NCI-H1436 (cell line): Measurements from ENCODE around the gene FIGN.

Experiments used
- DNase-seq: peaks from one replicate; lab custom pipeline; 2025; lab: John Stamatoyannopoulos, UW

FIGN gene

DNA sequence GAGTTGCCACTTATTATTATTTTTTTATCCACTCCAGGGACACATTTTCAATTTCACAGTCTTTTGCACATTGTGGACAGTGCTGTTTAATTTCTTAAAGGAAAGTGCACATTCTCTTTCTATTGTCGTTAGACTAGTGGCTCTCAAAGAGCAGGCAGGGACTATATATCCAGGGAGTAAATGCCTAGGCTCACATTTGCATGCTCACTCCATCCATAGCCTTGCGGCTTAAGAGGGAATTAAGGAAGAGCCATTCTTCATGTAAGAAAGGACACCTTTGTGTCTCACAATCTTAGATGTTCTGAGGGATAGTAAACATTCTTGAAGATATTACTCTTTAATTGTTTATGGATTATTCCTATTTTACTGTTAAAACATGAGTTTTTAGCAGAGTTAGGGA, 70.8 kb downstream of the FIGN start:
- no peak for DNase-seq

DNA sequence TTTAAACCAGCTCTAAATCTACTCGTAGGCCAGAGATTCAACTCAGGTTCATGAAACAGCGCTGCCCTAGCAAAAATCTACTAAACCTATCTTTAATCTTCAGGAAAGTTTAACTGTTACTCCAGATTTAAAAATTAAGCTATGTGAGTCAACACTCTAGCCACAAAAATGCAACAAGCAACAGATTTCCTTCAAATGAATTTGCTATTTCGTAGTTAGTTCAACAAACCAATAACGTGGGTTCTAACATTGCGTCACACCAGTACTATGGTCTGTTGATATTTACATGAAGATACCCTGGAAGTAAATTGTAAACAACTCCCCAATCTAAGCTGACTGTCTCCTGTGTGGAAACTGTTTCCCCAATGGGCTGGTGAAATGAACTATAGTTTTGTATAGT, 71.2 kb downstream of the FIGN start:
- no peak for DNase-seq

DNA sequence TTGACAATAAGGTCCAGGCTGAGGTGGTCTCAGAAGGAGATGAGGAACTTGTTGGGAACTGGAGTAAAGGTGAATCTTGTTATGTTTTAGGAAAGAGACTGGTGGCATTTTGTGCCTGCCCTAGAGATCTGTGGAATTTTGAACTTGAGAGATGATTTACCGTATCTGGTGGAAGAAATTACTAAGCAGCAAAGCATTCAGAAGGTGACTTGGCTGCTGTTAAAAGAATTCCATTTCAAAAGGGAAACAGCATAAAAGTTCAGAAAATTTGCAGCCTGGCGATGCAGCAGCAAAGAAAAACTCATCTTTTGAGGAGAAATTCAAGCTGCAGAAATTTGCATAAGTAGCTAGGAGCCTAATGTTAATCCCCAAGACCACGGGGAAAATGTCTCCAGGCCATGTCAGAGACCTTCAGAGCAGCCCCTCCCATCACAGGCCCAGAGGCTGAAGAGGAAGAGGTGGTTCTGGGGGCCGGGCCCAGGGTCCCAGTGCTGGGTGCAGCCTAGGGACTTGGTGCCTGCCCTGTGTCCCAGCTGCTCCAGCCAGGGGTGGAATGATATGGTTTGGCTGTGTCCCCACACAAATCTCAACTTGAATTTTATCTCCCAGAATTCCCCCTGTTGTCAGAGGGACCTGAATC, 73.5 kb downstream of the FIGN start:
- no peak for DNase-seq

DNA sequence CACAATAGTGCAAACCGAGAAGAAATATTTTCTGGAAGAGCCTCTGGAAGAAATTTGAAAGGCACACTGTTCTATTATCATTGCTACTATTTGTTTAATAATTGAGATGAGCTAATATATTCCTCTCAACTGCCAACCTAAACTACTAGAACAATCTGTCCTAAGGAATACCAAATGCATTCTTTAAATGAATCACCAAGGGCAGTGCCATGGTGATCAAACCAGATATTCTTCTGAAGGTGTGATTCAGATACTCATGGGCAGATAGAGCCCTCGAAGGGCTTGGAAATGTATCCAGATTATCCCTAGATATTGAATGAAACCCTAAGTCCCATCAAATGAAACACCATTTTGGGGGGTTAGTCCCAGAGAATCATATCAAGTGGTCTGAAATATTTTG, 76.6 kb downstream of the FIGN start:
- no peak for DNase-seq

DNA sequence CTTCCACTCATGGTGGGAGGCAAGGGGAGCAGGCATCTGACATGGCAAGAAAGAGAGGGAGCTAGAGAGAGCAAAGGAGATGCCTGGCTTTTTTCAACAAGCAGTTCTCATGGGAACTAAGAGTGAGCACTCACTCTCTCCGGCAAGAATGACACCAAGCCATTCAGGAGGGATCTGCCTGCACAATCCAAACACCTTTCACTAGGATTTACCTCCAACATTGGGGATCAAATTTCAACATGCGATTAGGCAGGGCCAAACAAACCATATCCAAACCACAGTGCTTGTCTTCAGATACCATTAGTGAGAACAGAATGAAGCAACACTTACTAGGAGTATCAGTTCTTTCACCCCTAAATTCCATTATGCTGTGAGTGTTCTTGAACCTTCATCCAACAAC, 77.3 kb downstream of the FIGN start:
- DNase-seq: no peak

DNA sequence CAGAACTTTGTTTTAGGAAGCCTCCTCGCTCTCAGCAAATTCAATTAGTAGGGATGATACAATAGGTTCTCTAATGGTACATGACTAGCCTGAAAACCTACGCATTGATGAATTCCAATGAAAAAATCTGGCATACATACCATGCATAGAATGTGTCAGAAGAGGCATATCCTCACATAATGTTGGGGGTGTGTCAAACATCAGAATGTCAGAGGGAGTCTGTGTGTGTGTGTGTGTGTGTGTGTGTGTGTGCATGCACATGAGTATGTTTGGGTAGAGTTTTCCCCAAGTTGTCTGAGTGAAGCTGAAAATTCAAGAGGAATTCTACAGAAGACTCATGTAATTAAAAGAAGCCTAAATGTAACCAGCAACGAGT, 78.5 kb downstream of the FIGN start:
- no peak for DNase-seq

DNA sequence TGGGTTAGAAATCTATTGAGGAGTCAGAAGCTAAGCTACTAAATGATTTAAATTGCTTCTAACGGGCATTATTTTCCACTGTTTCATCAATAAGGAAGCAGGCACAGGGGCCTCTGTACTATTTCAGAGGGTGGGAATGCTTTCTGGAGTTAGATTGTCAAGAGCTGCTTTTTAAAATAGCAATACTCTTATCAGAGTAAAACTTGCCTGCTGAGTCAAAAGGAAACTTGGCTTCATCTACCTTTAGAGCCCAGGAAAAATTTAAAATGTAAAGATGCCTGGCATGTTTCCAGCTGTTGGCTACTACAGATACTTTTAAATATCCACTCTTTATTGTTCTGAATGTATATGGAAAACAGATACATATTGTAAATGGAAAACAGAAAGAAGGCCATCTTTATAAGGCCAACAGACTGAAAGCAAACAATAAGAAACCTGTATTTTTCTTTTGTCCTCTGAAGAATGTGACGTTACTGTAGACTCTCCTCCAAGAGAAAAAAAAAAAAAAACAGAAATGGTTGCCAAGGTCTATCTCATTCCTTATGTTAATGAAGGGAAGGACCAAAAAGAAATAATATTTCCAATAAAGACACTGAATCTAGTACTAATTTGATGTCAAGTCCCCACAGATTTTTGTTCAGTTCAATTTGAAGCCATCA, 79.1 kb downstream of the FIGN start:
- DNase-seq: no peak

DNA sequence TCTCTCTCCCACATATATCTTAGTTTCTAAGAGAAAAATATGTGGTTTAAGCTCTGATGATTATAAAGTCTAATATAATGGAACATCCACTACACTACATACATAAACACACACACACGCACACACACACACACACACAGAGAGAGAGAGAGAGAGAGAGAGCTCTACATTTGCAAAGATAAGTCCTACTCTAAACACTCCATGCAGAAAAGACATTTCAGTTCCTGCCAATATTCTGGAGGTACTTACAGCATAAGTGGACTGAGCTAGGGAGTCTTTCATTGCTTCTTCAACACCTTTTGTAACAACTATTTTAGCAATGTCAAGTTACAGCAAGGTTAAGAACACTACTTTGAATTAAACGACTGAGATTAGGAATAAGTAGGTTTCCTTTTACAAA, 80.1 kb downstream of the FIGN start:
- no peak for DNase-seq

DNA sequence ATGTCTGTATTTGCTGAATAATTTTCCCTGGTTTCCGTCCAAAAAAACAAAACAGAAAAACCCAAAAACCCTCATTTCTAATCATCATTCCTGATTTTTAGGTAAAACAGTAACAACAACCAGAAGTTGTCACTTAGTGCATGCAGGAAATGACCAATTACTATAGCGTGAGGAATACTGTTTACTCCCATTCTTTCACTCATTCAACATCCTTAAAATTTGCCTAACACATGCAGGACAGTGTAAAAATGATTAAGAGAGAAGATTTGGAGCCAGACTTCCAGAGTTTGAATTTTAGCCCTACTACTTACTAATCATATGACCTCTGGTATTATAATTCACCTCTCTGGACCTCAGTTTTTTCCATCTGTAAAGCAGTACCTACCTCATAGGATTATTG, 83.1 kb downstream of the FIGN start:
- DNase-seq: no peak

DNA sequence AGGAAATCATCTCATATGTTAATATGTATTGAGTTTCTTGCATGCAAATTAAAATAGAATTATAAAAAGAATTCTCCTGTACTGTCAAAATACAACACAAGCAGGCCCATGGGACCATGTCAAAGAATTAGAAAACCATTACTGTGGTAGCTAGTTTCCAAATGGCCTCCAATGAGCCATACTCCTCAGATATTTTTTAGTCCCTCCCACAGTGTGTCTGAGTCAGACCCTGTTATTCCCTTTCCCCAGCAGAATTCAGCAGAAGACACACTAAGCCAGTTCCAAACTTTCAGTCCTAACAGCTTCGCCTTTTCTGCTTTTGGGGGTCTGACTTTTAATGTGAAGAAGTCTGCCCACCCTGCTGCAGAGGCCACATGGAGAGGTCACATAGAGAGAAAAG, 86.7 kb downstream of the FIGN start:
- no peak for DNase-seq

DNA sequence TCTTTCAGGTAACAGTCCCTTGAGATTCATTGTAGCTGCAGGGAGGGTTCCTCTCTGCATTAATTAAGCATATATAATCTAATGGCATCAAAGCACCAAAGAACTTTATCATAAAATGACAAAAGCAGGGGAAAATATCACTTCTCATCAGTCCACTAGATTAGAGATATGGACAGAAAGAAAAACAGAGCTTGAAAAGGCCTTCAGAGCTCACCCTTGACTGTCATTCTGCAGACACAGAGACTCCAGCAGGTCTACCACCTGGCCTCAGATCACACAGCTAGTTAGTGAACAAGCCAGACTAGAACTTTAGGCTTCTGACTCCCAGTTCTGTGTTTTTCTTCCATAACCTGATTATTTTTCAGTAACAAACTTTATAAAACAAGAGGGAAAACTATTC, 88.5 kb downstream of the FIGN start:
- DNase-seq: no peak

DNA sequence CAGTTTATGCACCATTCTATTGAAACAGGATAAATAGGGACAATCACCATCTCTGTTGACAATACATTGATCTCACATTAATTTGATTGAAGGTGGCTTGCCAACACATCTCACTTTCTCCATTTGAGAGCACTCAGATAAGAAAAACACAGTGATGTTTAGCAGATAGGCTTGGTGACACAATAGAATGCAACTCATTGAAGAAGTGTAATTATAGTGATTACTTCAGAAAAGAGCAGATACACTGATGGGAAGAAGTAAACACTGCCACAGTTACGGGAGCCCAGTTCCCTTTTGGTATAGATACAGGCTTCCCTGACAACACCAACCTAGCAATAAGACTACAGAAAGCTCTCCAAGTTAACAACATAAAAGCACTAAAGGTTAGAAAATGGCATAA, 89.1 kb downstream of the FIGN start:
- peak; percentile 93 for DNase-seq

DNA sequence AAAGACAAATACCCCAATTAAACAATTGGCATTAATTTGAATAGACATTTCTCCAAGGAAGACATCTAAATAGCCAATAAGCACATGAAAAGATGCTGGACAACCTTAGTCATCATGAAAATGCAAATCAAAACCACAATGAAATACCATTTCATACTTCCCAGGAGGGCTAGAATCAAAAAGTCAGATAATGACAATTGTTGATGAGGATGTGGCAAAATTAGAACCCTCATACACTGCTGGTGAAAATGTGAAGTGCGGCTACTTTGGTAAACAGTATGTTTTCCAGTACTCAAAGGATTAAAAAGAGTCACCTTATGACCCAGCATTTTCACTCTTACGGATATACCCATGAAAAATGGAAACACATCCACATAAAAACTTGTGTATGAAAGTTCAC, 91.6 kb downstream of the FIGN start:
- DNase-seq: no peak

DNA sequence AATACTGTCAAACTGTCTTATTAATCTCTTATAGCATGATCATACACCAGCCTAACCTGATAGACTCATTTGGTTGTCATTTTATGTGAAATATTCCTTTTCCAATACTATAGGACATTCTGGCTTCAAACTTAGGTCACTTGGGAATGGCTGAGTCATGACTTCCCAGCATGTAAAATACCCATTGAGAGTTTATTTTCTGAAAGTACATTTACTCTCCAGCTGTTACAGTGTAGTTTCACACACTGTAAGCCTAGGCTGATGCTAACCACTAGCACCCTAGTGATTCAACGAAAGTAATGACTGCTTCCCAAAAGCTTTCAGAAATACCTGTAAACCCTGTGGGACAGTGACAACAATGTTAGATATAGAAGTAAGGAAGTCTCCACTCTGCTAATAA, 93.8 kb downstream of the FIGN start:
- no peak for DNase-seq

DNA sequence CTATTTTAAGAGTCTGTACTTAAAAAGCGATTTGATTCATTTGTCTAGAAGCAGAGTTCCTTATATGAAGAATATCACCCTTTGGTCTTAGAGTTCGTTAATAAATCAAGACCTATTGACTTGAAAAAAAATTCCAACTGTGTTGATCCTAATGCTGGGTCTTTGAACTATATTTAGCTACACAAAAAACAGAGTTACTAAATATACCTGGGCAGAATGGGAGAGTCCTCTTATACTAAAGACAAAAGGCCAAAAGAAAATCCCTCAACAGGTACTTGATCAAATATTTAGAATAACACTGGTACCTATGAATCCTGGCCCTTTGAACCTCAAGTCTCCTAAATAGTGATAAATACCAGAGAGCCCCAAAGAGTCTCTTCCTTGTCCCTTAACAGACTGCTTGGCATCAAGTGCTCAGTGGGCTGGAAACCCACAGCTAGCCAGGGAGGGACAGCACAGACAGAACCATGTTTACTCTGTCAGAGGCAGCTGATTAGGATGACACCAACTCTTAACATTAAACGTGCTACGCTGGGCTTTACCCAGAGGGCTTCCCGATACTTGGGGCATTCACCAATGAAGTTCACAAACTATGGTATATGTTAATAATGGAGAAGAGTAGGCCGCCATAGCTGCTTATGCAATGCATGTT, 95.1 kb downstream of the FIGN start:
- DNase-seq: no peak

DNA sequence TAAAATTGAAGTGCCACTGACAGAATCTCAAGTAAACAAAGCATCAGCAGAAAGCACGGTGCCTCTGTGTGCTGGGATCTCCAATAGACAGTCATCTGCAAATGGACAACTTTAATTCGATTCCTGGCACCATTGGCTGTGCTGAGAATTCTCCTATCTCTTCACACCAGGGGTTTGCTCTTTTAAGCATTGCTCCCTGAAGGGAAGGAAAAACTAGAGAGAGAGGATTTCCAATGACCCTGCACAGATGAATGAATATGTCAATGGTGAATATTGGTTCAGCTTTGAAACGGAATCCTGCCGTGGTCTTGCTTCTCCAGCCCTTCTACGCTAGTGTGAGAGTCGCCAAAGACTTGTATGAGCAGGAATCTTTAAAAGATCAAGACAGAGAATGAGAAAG, 97.9 kb downstream of the FIGN start:
- DNase-seq: no peak

DNA sequence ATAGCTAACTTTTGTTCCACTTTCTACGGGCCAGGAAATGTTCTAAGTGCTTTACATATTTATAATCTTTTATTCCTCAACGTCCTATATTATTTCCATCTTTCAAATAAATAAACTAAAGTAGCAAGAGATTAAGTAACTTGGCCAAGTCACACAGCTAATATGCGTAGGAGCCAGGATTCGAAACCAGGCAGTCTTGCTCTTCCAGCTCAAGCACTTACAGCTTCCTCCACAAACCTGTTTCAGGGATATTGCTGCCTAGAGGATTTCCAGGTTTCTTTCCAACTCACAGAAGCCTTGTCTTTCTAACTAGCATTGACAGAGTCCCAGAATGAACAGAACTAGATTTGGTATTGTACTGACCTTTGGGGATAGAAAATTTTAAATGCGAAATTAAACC, 102.5 kb downstream of the FIGN start:
- no peak for DNase-seq

DNA sequence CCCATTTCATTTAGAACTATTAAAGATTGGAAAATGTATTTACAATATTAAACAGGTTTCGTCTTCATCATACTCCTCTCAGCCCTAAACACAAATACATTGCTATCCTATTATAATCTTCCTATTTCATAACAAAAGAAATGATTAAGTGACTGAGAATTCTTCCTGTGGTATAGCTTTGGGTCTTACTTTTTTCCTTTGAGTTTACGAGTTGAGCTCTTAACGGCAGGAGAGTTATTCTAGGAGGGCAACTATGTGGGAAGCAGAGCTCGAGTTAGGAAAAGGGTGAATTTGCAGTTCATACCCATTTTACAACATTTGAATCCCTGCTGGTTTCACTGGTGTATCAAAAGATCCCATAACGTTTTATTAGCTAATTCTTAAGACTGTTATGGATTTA, 105.0 kb downstream of the FIGN start:
- no peak for DNase-seq

DNA sequence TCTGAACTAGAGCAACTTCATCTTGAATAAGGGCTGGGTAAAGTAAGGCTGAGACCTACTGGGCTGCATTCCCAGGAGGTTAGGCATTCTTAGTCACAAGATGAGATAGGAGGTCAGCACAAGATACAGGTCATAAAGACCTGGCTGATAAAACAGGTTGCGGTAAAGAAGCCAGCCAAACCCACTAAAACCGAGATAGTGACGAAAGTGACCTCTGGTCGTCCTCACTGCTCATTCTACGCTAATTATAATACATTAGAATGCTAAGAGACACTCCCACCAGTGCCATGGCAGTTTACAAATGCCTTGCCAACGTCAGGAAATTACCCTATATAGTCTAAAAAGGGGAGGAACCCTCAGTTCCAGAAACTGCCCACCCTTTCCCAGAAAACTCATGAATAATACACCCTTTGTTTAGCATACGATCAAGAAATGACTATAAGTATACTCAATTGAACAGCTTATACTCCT, 109.1 kb downstream of the FIGN start:
- DNase-seq: no peak

DNA sequence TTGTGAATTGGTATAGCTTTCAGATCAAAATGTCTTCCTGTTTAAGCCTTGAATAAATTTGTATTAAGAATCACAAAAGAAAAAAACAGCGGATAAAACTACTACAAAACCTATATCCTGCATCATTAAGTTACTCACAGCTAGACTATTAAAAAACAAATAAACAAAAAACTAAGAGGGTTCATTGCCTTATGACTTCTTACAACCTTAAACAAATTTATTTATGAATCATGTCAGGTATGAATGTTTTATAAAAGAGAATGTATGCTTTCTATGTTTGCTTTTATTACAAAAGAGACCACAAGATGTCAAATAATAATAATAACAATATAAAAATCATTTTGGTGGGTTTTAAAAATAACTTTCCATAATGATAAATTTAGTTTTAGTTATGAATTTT, 109.6 kb downstream of the FIGN start:
- no peak for DNase-seq

DNA sequence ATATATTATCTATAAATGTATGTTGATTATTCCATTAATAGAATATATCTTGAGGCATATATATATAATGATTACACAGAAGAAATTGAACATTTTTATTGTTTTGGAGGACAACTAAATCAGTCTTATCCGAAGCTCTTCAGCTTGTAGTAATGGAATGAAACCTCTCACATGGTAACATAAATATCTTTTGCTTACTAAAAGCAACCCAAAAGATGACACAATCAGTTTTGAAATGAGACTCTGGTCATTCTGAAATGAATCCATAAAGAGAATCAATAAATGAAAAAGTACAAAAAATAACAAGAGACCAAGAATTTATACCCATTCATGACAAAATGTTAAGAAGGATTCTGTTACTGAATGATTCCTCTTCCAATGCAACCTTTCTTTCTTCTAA, 110.2 kb downstream of the FIGN start:
- no peak for DNase-seq

DNA sequence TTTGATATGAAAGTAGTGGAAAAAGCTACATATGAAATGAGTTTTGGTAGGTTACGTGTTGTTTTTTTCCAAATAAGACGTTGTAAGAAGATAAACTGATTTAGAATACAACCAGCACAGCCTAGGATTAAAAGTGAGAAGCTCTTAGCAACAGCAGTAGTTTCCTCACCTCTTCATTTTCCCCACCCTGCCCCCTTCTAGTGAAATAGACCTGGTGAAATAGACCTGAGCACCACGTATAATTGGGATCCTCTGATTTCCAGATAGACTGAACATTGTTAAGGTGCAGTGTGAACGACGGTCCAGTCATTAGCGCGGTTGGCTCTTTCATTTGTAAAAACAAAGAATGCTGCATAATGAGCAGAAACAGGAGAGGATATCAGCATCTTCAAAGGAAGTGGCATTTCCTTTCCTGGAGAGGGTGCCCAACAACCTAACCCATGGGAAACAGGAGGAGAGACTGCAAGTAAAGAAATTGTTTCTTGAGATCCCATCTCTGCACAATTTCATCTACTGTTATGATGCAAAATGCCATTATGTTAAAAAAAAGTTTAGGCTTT, 114.3 kb downstream of the FIGN start:
- no peak for DNase-seq

DNA sequence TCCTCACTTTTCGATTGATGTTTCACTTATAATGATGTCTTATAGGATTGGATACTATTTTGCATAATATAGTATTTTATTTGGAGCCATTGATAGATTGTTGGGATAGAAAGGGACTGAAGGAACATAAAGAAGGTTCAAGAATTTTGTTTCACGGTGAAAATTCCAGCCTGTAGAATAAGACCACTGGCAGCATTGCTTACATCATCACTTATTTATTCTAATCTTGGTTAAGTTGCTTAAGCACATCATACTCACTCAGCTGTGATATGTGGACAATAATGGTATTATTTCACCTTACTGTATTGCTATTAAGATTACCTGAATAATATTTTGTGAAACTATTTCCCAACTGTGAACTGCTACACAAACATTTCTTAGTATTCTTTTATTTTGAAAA, 118.3 kb downstream of the FIGN start:
- DNase-seq: no peak
